ENCODE data around the gene ENOSF1.

The ENOSF1 gene

GRCh38 chr18:629269-630150 lies 82.9 kb downstream of the ENOSF1 start:
- Histone ChIP-seq H3F3A (ENCODE audit: control insufficient read depth, insufficient read depth) (no peaks in the 10 kb centered on the region), H3K79me2 (ENCODE audit: control insufficient read depth, low read length) (no peaks in the 10 kb centered on the region)
- TF ChIP-seq, protein P1, sequence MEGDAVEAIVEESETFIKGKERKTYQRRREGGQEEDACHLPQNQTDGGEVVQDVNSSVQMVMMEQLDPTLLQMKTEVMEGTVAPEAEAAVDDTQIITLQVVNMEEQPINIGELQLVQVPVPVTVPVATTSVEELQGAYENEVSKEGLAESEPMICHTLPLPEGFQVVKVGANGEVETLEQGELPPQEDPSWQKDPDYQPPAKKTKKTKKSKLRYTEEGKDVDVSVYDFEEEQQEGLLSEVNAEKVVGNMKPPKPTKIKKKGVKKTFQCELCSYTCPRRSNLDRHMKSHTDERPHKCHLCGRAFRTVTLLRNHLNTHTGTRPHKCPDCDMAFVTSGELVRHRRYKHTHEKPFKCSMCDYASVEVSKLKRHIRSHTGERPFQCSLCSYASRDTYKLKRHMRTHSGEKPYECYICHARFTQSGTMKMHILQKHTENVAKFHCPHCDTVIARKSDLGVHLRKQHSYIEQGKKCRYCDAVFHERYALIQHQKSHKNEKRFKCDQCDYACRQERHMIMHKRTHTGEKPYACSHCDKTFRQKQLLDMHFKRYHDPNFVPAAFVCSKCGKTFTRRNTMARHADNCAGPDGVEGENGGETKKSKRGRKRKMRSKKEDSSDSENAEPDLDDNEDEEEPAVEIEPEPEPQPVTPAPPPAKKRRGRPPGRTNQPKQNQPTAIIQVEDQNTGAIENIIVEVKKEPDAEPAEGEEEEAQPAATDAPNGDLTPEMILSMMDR (IDR thresholded peaks at IDR 0.05; ENCODE audit: low read depth, low read length, poor library complexity, severe bottlenecking) = no peak
- TF ChIP-seq EZH2phosphoT487 (IDR thresholded peaks at IDR 0.05; ENCODE audit: borderline replicate concordance, low read length) = no peak

DNA sequence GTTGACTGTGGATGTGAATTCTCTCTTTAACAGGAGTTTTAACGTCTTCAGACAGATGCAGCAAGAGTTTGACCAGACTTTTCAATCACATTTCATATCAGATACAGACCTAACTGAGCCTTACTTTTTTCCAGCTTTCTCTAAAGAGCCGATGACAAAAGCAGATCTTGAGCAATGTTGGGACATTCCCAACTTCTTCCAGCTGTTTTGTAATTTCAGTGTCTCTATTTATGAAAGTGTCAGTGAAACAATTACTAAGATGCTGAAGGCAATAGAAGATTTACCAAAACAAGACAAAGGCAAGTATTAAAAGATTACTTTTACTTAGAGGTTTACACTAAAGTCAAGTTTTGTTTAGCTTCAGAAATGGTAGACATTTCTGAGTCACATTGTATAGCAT lies 85.2 kb downstream of the ENOSF1 start:
- no peaks in the 10 kb centered on the region for H4K20me1 ChIP-seq (ENCODE audit: control insufficient read depth, insufficient read depth, low read depth, low read length)
- H3K27me3 ChIP-seq (ENCODE audit: control insufficient read depth, low read length) = peaks cover 9% of the 10 kb centered on the region; the same call in 1 of the 2 replicates
- no peak for TF ChIP-seq EZH2phosphoT487 (IDR thresholded peaks at IDR 0.05; ENCODE audit: borderline replicate concordance, low read length)
- TF ChIP-seq, protein P1 (IDR thresholded peaks at IDR 0.05; ENCODE audit: low read depth, low read length, poor library complexity, severe bottlenecking) = no peak

More at GRCh38 chr18:629269-630150, 82.9 kb downstream of the ENOSF1 start:
- no peaks in the 10 kb centered on the region for H3K9me2 ChIP-seq (replicated peaks; ENCODE audit: control insufficient read depth, low read length)
- no peak overlapping the region for H3K4me3 ChIP-seq (ENCODE audit: low read length)
- H3K4me2 ChIP-seq (ENCODE audit: low read length) = no peak overlapping the region
- H4K20me1 ChIP-seq (ENCODE audit: control insufficient read depth, insufficient read depth, low read depth, low read length) = no peaks in the 10 kb centered on the region
- H3K27me3 ChIP-seq (ENCODE audit: control insufficient read depth, low read length) = peaks cover 9% of the 10 kb centered on the region; the same call in 1 of the 2 replicates
- H3K27ac ChIP-seq (ENCODE audit: low read depth, low read length) = no peak overlapping the region
- H3K4me1 ChIP-seq (ENCODE audit: control insufficient read depth, low read length) = no peaks in the 10 kb centered on the region
- H3K9me3 ChIP-seq (ENCODE audit: control insufficient read depth, insufficient read depth, low read length) = no peaks in the 10 kb centered on the region
- no peaks in the 10 kb centered on the region for H3K36me3 ChIP-seq (ENCODE audit: control insufficient read depth, low read length)

DNA sequence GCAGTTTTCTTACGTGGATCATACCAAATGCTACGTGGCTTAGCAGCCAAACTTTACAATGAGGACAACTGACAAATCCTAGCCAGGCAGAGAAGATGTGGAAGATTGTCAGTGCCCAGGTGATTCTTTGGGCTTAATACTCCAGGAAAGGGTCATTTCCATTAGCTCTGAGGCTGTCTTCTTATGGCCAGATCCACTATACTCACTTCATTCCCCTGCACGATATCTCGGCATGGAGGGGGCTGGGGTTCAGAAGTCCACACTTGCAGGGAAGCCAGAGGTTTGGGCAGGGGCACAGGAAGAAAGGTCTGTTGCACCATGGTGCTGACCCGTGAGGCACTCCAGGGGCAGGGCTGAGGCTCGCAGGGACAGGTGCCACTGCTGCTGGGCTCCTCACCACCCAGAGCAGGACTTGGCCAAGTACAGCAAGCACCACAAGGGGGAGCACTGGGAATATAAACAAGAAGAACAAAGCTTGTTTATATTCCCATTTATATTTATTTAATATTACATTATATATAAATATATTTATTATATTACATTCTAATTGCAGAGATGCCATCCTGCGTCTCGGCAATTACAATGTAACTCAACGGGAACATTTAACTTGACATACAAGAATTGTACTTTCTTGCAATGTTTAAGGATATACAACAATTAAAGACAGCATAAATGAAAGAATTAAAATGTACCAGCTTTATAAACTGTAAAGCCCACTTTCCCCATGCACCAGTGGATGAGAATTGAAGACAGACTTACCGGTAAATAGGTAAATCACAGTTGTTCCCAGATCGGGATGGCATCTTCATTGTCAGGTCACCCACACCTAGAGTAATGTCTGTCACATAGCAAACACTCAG lies 88.4 kb downstream of the ENOSF1 start:
- no peaks in the 10 kb centered on the region for H3K9me3 ChIP-seq (ENCODE audit: control insufficient read depth, insufficient read depth, low read length)
- no peaks in the 10 kb centered on the region for H3K79me2 ChIP-seq (ENCODE audit: control insufficient read depth, low read length)
- no peak overlapping the region for H3K27ac ChIP-seq (ENCODE audit: low read depth, low read length)
- 0 out of 2 replicates have a peak, but pooled peaks cover 3% of the 10 kb centered on the region for H3K27me3 ChIP-seq (ENCODE audit: control insufficient read depth, low read length)
- H3K9me2 ChIP-seq (replicated peaks; ENCODE audit: control insufficient read depth, low read length) = no peaks in the 10 kb centered on the region
- H3K36me3 ChIP-seq (ENCODE audit: control insufficient read depth, low read length) = no peaks in the 10 kb centered on the region
- no peaks in the 10 kb centered on the region for H4K20me1 ChIP-seq (ENCODE audit: control insufficient read depth, insufficient read depth, low read depth, low read length)
- H3K4me2 ChIP-seq (ENCODE audit: low read length) = no peak overlapping the region
- no peak overlapping the region for H3K4me3 ChIP-seq (ENCODE audit: low read length)
- no peak for TF ChIP-seq EZH2phosphoT487 (IDR thresholded peaks at IDR 0.05; ENCODE audit: borderline replicate concordance, low read length)
- TF ChIP-seq, protein P1 (IDR thresholded peaks at IDR 0.05; ENCODE audit: low read depth, low read length, poor library complexity, severe bottlenecking) = peak; percentile 55
- H3F3A ChIP-seq (ENCODE audit: control insufficient read depth, insufficient read depth) = no peaks in the 10 kb centered on the region
- H3K4me1 ChIP-seq (ENCODE audit: control insufficient read depth, low read length) = no peaks in the 10 kb centered on the region

More for the DNA sequence above, 85.2 kb downstream of the ENOSF1 start:
- Histone ChIP-seq H3K36me3 (ENCODE audit: control insufficient read depth, low read length) (no peaks in the 10 kb centered on the region), H3K4me1 (ENCODE audit: control insufficient read depth, low read length) (no peaks in the 10 kb centered on the region), H3K27ac (ENCODE audit: low read depth, low read length) (no peak overlapping the region), H3K79me2 (ENCODE audit: control insufficient read depth, low read length) (no peaks in the 10 kb centered on the region), H3F3A (ENCODE audit: control insufficient read depth, insufficient read depth) (no peaks in the 10 kb centered on the region), H3K4me2 (ENCODE audit: low read length) (no peak overlapping the region), H3K4me3 (ENCODE audit: low read length) (no peak overlapping the region), H3K9me2 (replicated peaks; ENCODE audit: control insufficient read depth, low read length) (no peaks in the 10 kb centered on the region), H3K9me3 (ENCODE audit: control insufficient read depth, insufficient read depth, low read length) (no peaks in the 10 kb centered on the region)

Data from DOHH2 (cell line).